GM23338 (cell line): ENCODE results near the gene APC.

Experiments
- CREB1 ChIP-seq: fragments of 250-450 bp; sonication (Bioruptor Pico); IDR thresholded peaks from 2 replicates; pipeline ENCODE4 v1.5.0; 2020; ENCODE audit warnings: low read depth, mild to moderate bottlenecking, moderate library complexity
- CTCF ChIP-seq, 2 experiments: fragments of 200-600 bp in 1 of 2; sonication (generic) in 1 of 2; conservative IDR thresholded peaks; 2 replicates each; pipeline versions ENCODE4 v1.5.1 to v1.6.1; 2016 to 2017; ENCODE audit warnings: antibody characterized with exemption in 2 of 2, low read depth in 2 of 2, mild to moderate bottlenecking in 2 of 2, moderate library complexity in 1 of 2
- EZH2 ChIP-seq: fragments of 200-600 bp; sonication (generic); IDR thresholded peaks from one replicate; pipeline ENCODE4 v1.8.0; 2017; ENCODE audit warnings: antibody characterized with exemption, mild to moderate bottlenecking, low read depth; ENCODE audit not compliant: unreplicated experiment
- EZH2phosphoT487 ChIP-seq: fragments of 200-600 bp; sonication (generic); IDR thresholded peaks from one replicate; pipeline ENCODE4 v1.8.1; 2018; ENCODE audit warnings: antibody characterized with exemption; ENCODE audit not compliant: unreplicated experiment
- JUNB ChIP-seq: IDR thresholded peaks from one replicate; pipeline ENCODE4 v1.6.1; 2016; ENCODE audit warnings: antibody characterized with exemption; ENCODE audit not compliant: unreplicated experiment
- NANOG ChIP-seq: IDR thresholded peaks from 2 replicates; pipeline ENCODE4 v1.6.1; 2016; ENCODE audit warnings: antibody characterized with exemption, borderline replicate concordance
- POLR2AphosphoS5 ChIP-seq: IDR thresholded peaks from 2 replicates; pipeline ENCODE4 v1.6.1; 2016; ENCODE audit warnings: antibody characterized with exemption, low read depth
- REST ChIP-seq: IDR thresholded peaks from one replicate; pipeline ENCODE4 v1.6.1; 2018; ENCODE audit warnings: antibody characterized with exemption; ENCODE audit not compliant: unreplicated experiment
- STAT1 ChIP-seq: IDR thresholded peaks from one replicate; pipeline ENCODE4 v1.6.1; 2016; ENCODE audit warnings: antibody characterized with exemption; ENCODE audit not compliant: unreplicated experiment
- ZNF114 ChIP-seq: fragments of 250-450 bp; sonication (Bioruptor Pico); IDR thresholded peaks from 2 replicates; pipeline ENCODE4 v1.5.0; 2020; ENCODE audit warnings: mild to moderate bottlenecking, moderate library complexity
- ZNF331 ChIP-seq: fragments of 250-450 bp; sonication (Bioruptor Pico); IDR thresholded peaks from 2 replicates; pipeline ENCODE4 v1.5.0; 2020; ENCODE audit warnings: low read depth, mild to moderate bottlenecking, moderate library complexity
- TF ChIP-seq, protein P1 (sequence below): IDR thresholded peaks from 2 replicates; pipeline ENCODE4 v1.6.1; 2016; ENCODE audit warnings: antibody characterized with exemption

DNA sequence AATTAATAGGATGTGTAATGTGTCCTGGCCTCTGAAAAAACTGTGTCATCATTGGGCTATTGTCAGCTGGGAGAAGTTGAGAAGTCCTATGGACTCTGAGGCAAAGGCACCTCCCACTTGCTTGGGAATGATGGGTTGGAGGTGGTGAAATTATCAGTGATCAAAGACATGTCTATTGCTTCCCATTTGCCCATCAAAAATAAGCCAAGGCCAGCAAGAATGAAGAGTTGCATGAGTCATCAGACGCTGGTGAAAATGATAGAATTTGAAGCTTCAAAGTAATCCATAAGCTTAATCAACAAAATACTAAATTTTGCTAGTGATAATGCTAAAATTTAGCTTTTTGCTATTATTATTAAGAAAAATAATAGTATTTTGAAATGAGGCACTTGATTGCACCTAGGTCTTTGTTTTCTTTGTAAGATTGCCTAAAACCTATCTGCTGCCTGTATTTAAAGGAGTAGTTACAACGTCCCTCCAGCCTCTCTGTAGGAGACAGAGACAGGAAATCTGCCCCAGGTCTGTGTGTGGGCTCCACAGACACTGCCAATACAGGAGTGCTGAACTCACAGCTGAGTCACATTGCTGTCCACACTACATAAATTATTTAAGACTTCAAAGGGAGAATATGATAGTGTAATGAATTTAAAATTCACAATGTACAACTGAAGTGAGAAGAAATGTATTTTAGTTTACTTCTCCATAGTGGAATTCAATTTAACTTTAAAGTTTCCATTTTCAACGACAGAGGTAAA lies 48.4 kb upstream of the APC start:
- TF ChIP-seq CTCF (conservative IDR thresholded peaks at IDR 0.05; ENCODE audit: low read depth in 2 of 2): no peak
- no peak for TF ChIP-seq EZH2phosphoT487
- no peak for TF ChIP-seq JUNB
- no peak for TF ChIP-seq POLR2AphosphoS5
- TF ChIP-seq EZH2: no peak
- no peak for TF ChIP-seq REST
- TF ChIP-seq ZNF331 (CRISPR knock-in tag): no peak
- TF ChIP-seq CREB1: no peak
- no peak for TF ChIP-seq STAT1
- no peak for TF ChIP-seq NANOG
- TF ChIP-seq, protein P1, sequence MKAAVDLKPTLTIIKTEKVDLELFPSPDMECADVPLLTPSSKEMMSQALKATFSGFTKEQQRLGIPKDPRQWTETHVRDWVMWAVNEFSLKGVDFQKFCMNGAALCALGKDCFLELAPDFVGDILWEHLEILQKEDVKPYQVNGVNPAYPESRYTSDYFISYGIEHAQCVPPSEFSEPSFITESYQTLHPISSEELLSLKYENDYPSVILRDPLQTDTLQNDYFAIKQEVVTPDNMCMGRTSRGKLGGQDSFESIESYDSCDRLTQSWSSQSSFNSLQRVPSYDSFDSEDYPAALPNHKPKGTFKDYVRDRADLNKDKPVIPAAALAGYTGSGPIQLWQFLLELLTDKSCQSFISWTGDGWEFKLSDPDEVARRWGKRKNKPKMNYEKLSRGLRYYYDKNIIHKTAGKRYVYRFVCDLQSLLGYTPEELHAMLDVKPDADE: no peak
- no peak for TF ChIP-seq ZNF114 (CRISPR knock-in tag)
